Suprapubic skin (tissue), 3 donors: ENCODE results near the gene TTC21A.

Source experiments
- EP300 ChIP-seq: sonication (generic); formaldehyde crosslinking; IDR thresholded peaks from one replicate; pipeline ENCODE4 v1.6.1; 2017; ENCODE audit warnings: antibody characterized with exemption
- TF ChIP-seq, protein P1 (sequence below), 2 donors: fragments of 200-600 bp in 1 of 2; fragments of 450-650 bp in 1 of 2; sonication (generic) in 1 of 2; IDR thresholded peaks; one replicate each; pipeline ENCODE4 v1.5.1; 2016 to 2019; ENCODE audit warnings: antibody characterized with exemption in 2 of 2, mild to moderate bottlenecking in 1 of 2, moderate library complexity in 1 of 2

GRCh38 chr3:39112113-39112512 lies 4.6 kb downstream of the TTC21A start:
- TF ChIP-seq, protein P1, sequence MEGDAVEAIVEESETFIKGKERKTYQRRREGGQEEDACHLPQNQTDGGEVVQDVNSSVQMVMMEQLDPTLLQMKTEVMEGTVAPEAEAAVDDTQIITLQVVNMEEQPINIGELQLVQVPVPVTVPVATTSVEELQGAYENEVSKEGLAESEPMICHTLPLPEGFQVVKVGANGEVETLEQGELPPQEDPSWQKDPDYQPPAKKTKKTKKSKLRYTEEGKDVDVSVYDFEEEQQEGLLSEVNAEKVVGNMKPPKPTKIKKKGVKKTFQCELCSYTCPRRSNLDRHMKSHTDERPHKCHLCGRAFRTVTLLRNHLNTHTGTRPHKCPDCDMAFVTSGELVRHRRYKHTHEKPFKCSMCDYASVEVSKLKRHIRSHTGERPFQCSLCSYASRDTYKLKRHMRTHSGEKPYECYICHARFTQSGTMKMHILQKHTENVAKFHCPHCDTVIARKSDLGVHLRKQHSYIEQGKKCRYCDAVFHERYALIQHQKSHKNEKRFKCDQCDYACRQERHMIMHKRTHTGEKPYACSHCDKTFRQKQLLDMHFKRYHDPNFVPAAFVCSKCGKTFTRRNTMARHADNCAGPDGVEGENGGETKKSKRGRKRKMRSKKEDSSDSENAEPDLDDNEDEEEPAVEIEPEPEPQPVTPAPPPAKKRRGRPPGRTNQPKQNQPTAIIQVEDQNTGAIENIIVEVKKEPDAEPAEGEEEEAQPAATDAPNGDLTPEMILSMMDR (IDR thresholded peaks at IDR 0.05), result no peak
- TF ChIP-seq EP300, result no peak
